ENCODE results near the gene RMND5B.

GRCh38 chr5:178117923-178118701, 12.7 kb upstream of the RMND5B start:
- TF ChIP-seq CTCF (IDR thresholded peaks at IDR 0.05) (no peak), POLR2A (IDR thresholded peaks at IDR 0.05) (no peak)

Data from right lobe of liver (tissue), 4 donors.